A549 (cell line): Measurements from ENCODE around the gene PPP1R9B.
A peak's percentile ranks its signal among the peaks of the same experiment; 100 is the strongest.

ENCODE experiments used
- CTCF ChIP-seq: fragments of >200 bp; sonication (Bioruptor Twin); formaldehyde crosslinking; IDR thresholded peaks from 3 replicates; pipeline ENCODE4 v1.5.1; 2016
- ELK1 ChIP-seq: fragments of 150-350 bp; IDR thresholded peaks from 2 replicates; pipeline ENCODE4 v1.6.1; 2014; ENCODE audit warnings: low read depth, mild to moderate bottlenecking, low read length
- KDM1A ChIP-seq: fragments of 200-600 bp; sonication (generic); IDR thresholded peaks from 2 replicates; pipeline ENCODE4 v1.6.1; 2016; ENCODE audit warnings: low read depth, mild to moderate bottlenecking
- MYC ChIP-seq: IDR thresholded peaks from 2 replicates; pipeline ENCODE4 v1.6.1; 2012; ENCODE audit warnings: mild to moderate bottlenecking, inconsistent platforms, low read length, improper control_type of control experiment, borderline replicate concordance
- NFE2L2 ChIP-seq: fragments of 150-350 bp; conservative IDR thresholded peaks from 2 replicates; pipeline ENCODE4 v1.6.1; 2014; ENCODE audit warnings: low read length
- NR3C1 ChIP-seq: fragments of >200 bp; sonication (Bioruptor Twin); formaldehyde crosslinking; IDR thresholded peaks from 3 replicates; pipeline ENCODE4 v1.6.1; 2017
- POLR2A ChIP-seq: IDR thresholded peaks from 2 replicates; pipeline ENCODE4 v1.6.1; 2012; ENCODE audit warnings: mild to moderate bottlenecking, low read length
- RAD21 ChIP-seq, 2 experiments: fragments of >200 bp in 1 of 2; sonication (Bioruptor Twin) in 1 of 2; formaldehyde crosslinking in 1 of 2; IDR thresholded peaks in 1 of 2; conservative IDR thresholded peaks in 1 of 2; 2 replicates in 1 of 2; 3 replicates in 1 of 2; pipeline ENCODE4 v1.6.1; 2012 to 2018; ENCODE audit warnings: inconsistent platforms in 1 of 2
- RCOR1 ChIP-seq: fragments of 150-350 bp; IDR thresholded peaks from 2 replicates; pipeline ENCODE4 v1.6.1; 2014; ENCODE audit warnings: antibody characterized with exemption, low read length, low read depth
- TF ChIP-seq, protein P1 (sequence below): IDR thresholded peaks from 2 replicates; pipeline ENCODE4 v1.6.1; 2012
- TF ChIP-seq, protein P2 (sequence below): fragments of 450-650 bp; IDR thresholded peaks from 2 replicates; pipeline ENCODE4 v1.6.1; 2014; ENCODE audit warnings: antibody characterized with exemption
- TF ChIP-seq, protein P3 (sequence below): fragments of 200-600 bp; sonication (generic); IDR thresholded peaks from 2 replicates; pipeline ENCODE4 v1.6.1; 2016; ENCODE audit warnings: antibody characterized with exemption, mild to moderate bottlenecking, moderate library complexity

DNA sequence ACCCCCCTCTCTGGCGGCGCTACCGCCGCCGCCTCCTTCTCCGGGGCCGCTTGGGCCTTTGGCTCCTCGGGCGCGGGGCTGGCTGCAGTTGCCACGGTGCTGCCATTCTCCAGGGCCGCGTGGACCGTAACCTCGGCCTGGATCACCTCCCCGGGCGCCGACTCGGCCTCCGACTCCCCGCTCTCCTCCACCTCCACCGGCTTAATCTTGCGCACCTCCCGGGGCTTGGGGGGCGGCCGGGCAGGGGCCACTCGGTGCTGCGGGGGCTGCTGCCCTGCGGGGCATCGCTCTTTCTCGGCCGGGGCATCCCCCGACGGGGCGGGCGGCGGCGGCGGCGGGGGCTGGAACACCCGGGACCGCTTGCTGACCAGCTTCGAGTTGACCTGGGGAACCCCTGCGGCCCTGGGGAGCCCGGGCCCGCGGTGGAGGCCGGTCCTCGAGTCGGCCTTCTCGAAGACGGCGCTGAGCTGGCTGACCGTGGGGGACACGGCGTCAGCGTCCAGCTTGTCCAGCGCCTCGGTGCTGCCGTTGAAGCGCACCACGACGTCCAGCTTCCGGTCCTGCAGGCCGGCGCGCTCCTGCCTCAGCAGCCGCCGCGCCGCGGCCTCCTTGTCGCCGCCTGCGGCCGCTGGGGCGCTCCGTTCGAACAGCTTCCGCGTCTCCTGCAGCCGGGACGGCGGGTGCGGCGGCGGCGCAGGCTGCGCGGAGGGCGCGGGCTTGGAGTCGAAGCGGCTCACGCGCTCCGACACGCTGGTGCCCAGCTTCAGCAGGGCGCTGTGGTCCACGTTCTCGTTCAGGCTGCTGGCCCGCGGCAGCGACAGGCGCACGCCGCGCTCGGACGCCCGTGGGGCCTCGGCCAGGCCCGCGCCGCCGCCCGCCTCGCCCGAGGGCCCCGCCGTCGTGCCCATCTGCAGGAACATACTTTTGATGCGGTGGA, 792 bp downstream of the PPP1R9B start:
- TF ChIP-seq KDM1A (no peak), RAD21 (conservative IDR thresholded peaks at IDR 0.05 in 1 of 2, IDR thresholded peaks at IDR 0.05 in 1 of 2) (no peak), POLR2A (no peak), CTCF (no peak), NFE2L2 (no peak), NR3C1 (no peak), RCOR1 (no peak), ELK1 (no peak), MYC (no peak; the same call in 1 of the 2 replicates)
- TF ChIP-seq, protein P1, sequence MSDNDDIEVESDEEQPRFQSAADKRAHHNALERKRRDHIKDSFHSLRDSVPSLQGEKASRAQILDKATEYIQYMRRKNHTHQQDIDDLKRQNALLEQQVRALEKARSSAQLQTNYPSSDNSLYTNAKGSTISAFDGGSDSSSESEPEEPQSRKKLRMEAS: peak; percentile 19
- TF ChIP-seq, protein P2, sequence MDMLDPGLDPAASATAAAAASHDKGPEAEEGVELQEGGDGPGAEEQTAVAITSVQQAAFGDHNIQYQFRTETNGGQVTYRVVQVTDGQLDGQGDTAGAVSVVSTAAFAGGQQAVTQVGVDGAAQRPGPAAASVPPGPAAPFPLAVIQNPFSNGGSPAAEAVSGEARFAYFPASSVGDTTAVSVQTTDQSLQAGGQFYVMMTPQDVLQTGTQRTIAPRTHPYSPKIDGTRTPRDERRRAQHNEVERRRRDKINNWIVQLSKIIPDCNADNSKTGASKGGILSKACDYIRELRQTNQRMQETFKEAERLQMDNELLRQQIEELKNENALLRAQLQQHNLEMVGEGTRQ: no peak
- TF ChIP-seq, protein P3, sequence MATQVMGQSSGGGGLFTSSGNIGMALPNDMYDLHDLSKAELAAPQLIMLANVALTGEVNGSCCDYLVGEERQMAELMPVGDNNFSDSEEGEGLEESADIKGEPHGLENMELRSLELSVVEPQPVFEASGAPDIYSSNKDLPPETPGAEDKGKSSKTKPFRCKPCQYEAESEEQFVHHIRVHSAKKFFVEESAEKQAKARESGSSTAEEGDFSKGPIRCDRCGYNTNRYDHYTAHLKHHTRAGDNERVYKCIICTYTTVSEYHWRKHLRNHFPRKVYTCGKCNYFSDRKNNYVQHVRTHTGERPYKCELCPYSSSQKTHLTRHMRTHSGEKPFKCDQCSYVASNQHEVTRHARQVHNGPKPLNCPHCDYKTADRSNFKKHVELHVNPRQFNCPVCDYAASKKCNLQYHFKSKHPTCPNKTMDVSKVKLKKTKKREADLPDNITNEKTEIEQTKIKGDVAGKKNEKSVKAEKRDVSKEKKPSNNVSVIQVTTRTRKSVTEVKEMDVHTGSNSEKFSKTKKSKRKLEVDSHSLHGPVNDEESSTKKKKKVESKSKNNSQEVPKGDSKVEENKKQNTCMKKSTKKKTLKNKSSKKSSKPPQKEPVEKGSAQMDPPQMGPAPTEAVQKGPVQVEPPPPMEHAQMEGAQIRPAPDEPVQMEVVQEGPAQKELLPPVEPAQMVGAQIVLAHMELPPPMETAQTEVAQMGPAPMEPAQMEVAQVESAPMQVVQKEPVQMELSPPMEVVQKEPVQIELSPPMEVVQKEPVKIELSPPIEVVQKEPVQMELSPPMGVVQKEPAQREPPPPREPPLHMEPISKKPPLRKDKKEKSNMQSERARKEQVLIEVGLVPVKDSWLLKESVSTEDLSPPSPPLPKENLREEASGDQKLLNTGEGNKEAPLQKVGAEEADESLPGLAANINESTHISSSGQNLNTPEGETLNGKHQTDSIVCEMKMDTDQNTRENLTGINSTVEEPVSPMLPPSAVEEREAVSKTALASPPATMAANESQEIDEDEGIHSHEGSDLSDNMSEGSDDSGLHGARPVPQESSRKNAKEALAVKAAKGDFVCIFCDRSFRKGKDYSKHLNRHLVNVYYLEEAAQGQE: no peak
